Ishikawa (cell line): ENCODE data around the gene DSTN.

Experiments
- EGR1 ChIP-seq: IDR thresholded peaks from 2 replicates; pipeline ENCODE4 v1.6.1; 2012
- EP300 ChIP-seq: IDR thresholded peaks from 2 replicates; pipeline ENCODE4 v1.6.1; 2012; ENCODE audit warnings: borderline replicate concordance
- NFIC ChIP-seq: IDR thresholded peaks from 2 replicates; pipeline ENCODE4 v1.6.1; 2012
- RAD21 ChIP-seq: IDR thresholded peaks from 2 replicates; pipeline ENCODE4 v1.6.1; 2012; ENCODE audit warnings: low read depth
- TEAD4 ChIP-seq: IDR thresholded peaks from 2 replicates; pipeline ENCODE4 v1.6.1; 2012
- YY1 ChIP-seq: IDR thresholded peaks from 2 replicates; pipeline ENCODE4 v1.6.1; 2012; ENCODE audit warnings: low read depth
- ZBTB7A ChIP-seq: IDR thresholded peaks from 2 replicates; pipeline ENCODE4 v1.6.1; 2012; ENCODE audit warnings: low read depth
- TF ChIP-seq, protein P1 (sequence below): IDR thresholded peaks from 2 replicates; pipeline ENCODE4 v1.6.1; 2012
- TF ChIP-seq, protein P2 (sequence below): IDR thresholded peaks from 2 replicates; pipeline ENCODE4 v1.6.1; 2012; ENCODE audit warnings: low read depth, mild to moderate bottlenecking

DNA sequence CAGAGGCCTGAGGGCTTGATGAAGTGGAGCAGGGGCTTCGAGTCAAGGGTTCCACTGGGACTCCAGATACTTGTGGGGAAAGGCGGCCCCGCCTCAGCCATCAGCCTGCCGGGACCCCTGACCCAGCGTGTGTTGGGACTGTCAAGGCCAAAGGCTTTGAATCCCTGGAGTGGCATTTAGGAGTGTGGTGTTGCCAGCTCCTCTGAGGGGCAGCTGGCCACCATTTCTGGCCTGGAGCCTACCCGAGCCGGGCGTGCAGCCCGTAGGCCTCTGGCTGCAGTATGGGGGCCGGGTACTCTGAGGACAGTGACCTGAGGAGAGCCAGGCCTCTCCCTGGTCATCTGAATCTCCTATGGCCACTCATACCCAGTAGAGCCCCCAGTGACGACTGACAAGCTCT is 72.1 kb downstream of the DSTN start:
- TF ChIP-seq ZBTB7A = no peak
- no peak for TF ChIP-seq NFIC
- TF ChIP-seq, protein P1, sequence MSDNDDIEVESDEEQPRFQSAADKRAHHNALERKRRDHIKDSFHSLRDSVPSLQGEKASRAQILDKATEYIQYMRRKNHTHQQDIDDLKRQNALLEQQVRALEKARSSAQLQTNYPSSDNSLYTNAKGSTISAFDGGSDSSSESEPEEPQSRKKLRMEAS = no peak
- no peak for TF ChIP-seq TEAD4
- TF ChIP-seq, protein P2, sequence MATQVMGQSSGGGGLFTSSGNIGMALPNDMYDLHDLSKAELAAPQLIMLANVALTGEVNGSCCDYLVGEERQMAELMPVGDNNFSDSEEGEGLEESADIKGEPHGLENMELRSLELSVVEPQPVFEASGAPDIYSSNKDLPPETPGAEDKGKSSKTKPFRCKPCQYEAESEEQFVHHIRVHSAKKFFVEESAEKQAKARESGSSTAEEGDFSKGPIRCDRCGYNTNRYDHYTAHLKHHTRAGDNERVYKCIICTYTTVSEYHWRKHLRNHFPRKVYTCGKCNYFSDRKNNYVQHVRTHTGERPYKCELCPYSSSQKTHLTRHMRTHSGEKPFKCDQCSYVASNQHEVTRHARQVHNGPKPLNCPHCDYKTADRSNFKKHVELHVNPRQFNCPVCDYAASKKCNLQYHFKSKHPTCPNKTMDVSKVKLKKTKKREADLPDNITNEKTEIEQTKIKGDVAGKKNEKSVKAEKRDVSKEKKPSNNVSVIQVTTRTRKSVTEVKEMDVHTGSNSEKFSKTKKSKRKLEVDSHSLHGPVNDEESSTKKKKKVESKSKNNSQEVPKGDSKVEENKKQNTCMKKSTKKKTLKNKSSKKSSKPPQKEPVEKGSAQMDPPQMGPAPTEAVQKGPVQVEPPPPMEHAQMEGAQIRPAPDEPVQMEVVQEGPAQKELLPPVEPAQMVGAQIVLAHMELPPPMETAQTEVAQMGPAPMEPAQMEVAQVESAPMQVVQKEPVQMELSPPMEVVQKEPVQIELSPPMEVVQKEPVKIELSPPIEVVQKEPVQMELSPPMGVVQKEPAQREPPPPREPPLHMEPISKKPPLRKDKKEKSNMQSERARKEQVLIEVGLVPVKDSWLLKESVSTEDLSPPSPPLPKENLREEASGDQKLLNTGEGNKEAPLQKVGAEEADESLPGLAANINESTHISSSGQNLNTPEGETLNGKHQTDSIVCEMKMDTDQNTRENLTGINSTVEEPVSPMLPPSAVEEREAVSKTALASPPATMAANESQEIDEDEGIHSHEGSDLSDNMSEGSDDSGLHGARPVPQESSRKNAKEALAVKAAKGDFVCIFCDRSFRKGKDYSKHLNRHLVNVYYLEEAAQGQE = no peak
- TF ChIP-seq EP300 = no peak
- TF ChIP-seq YY1 = no peak
- no peak for TF ChIP-seq RAD21
- TF ChIP-seq EGR1 = no peak
